HG02852 (cell line): Measurements from ENCODE around the gene DACT2.
"Not testable (repeated sequence)": the region's sequence is repeated elsewhere in the genome, so short reads cannot be mapped to it uniquely, and the experiment has no call there.

Experiments used
- ATAC-seq: cut with Tn5 transposase; IDR thresholded peaks from one replicate; pipeline ENCODE4 v1.9.1; 2021; ENCODE audit warnings: mild to moderate bottlenecking, moderate library complexity; ENCODE audit not compliant: unreplicated experiment

DACT2 gene

DNA sequence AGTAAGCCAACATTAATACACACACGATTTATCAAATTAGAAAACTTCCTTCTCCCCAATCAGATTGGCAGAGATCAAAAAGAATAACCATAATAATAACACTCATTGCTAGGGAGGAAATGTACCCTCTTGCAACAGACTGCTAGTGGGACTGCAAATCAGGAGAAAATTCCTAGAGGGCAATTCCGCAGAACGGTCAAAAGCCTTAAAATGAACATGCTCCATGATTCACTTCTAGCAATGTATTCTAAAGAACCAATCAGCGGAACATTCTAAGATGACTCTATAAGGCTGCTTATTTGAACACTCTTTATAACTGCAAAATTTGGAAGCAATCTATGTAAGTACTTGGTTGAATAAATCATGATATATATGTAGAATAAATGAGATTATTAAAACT is 8.5 kb upstream of the DACT2 start:
- no peak for ATAC-seq

DNA sequence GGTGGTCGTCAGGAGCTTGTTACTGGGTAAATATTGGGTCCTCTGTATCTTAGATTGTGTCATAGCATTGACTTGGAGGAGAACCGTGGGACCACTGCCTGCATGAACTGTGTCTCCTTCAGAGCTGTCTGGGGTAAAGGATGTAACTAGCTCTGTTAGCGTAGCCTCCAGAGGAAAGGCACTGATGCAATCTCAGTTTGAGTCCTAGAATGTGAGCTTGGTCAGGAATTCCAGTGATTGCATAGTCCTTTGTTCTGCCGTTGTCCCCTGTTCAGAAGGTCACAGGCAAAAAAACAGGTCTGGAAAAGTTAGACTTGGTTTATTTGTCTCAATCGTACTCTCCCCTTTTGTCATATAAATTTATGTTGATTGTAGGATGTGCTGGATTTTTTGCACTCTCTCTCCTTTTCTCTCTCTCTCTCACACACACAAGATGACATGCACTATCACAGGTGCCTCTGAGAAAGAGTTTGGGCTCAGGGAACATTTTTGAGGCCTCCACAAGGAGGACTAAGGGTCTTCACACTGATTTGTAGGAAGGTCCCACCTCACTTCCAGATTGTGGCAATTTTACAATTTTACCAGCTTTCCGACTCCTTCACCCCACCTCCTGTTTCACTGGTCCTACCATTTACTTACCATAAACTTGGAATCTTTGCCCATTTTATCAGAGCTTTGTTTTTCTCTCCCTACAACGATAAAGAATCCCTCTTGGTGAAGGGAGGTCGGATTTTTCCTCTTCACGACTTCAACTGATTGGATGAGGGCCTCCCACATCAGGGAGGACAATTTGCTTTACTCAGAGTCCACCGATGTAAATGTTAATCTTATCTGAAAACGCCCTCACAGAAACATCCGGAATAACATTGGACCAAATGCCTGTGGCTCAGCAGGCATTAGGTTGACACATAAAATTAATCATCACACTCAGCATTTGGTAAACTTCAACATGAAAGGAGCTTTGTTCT is 7.0 kb upstream of the DACT2 start:
- ATAC-seq = no peak

DNA sequence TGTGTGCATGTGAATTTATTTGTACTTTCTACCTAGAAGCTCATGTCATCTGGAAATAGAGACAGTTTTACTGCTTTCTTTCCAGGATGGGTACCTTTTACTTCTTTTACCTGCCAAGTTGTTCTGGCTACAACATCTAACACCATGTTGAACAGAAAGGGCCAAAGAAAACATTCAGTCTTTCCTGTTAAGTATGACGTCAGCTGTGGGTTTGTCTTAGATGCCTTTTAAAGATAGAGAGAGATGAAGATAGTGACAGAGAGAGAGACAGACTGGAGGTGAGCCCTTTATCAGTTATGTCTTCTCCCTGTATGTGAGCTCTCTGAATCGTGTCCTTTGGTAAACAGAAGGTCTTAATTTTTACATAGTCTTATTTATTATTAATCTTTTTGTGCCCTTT is 3.4 kb upstream of the DACT2 start:
- no peak for ATAC-seq

DNA sequence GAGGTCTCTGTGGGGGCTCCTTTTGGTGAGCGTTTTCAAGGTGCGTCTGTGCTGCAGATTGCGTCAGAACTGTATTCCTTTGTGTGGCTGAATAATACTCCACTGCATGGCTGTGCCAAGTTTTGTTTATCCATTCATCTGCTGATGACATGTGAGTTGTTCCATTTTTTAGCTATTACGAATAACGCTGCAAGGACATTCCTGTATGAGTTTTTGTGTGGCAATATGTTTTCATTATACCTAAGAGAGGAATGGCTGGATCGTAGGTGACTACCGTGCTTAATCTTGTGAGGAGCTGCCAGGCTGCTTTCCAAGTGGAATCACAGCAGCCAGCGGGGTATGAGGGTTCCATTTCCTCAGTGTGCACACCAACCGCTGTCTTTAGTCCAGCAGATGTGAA is 1.1 kb upstream of the DACT2 start:
- no peak for ATAC-seq

DNA sequence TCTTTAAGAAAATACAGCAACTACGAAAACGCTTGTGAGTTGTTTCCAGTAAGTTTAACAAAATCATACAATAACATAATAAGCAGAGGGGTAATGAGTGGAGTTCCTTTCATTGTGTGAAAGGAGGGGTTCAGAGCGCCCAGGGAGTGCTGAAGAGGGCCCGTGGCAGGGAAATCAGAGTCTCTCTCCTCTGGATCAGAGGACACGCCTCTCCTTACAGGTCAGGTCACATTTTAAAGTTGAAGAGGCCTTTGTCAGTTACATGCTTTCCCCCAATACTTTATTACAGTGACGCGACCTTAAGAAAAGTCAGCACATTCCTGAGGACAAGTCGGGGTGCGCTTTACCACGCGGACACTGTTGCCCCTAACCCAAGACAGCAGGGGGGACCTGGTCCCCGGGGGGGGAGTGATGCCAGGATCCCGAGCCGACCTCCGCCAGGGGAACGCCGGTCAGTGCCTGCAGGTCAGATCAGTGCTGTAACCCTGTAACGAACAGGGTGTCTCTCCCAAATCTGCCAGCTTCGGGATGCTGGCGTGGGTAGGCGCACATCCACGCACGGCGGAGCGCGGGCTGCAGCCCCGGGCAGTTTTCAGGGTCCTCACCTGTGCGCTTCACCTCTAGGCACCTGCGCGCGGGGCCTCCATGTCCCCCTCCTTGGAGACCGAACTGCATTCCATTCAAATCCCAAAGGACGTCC is 848 bp downstream of the DACT2 start:
- ATAC-seq = no peak

DNA sequence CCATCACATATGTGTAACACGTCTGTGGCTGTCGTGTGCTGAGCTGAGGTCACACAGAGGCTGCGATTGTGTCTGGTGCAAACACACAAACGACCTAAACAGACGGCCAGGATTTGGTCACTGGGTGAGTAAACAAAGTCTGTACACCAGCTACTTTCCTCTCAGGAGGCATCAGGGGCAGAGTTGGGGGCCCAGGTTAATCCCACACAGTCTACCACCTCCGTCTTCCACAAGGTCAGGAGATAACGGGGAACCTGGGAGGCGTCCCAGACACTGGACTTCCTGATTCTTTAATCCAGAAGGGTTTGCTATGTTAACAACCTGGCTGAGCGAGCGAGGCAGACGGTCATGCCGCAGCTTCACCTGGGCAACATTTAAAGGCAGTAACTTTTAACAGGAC is 1.5 kb downstream of the DACT2 start:
- ATAC-seq = no peak

DNA sequence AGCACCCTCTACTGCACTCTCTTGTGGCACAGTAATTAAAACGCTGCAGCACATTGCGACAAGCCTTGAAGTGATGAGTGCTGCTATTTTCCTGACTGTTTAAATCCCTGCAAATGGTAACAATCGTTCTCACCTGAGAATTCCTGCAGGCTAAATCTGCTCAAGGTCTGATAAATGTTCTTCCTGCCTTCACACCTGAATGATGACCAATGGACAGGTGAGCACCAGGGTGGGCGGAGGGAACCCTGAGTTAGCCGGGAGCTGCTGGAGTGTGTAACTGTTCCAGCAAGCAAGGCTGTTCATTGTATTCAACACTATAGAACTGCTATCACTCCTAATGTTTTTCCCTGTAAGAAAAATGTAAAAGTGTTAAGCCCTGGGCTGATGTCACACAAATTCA is 4.0 kb downstream of the DACT2 start:
- no peak for ATAC-seq

DNA sequence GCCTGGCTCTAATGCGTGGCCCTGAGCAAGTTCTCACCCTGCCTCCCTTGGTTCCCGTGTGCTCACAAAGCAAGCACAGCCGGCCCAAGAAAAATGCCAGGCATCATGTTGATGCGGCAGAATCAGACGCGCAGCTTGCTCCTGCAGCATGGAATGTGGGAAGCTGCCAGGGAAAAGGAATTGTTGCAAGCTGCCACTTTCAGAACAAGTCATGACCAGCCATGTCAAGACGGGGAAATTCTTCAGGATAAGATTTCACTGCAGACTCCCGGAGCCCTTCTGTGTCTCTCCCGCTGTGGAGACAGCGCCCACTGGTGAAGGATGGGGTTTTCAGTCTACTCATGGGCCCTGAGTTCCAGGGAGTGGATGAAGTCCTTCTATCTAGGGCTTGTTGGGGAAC is 4.6 kb downstream of the DACT2 start:
- no peak for ATAC-seq

DNA sequence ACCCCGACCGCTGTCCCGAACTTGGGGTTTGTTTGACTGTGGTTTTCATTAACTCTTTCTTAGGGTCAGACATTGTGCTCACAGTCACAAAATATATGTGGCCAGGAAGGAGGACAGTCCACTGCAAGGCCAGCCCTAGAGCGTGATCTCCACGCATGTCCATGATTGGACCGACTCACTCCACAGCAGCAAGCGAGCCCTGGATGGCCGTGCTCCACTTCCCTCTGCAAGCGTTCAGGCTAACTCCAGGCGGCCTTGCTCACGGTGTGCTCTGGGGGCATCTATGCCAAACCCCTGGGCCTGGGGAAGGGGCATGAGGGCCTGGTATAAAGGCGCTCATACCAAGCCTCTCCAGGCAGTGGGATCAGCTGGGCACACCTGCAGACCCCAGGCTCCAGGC is 5.6 kb downstream of the DACT2 start:
- no peak for ATAC-seq

DNA sequence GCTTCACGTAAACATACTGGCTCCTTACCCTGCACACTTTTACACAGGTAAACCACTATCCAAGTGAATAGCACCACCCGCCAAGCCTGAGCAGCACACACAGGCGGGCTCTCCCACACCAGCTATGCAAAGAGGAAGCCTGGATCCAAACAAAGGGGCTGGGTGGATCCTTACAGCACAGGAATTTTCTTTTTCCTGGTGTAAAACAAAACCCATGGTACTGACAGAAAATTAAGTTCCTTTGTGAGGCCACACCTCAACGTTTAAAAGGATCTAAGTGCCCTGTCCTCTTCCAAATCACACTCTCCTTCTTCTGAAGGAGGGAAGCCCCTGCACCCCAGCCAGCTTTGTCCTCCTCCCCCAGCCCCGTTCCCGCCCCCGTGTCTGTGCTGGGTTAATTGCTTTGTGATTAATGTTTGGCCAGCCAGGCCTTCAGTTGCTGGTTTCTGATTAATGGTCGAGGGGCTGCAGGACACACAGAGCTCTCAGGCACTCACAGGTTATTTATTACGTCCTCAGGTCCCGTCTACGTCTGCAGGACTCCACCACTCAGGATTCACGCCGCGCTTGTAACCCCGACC is 6.1 kb downstream of the DACT2 start:
- no peak for ATAC-seq

DNA sequence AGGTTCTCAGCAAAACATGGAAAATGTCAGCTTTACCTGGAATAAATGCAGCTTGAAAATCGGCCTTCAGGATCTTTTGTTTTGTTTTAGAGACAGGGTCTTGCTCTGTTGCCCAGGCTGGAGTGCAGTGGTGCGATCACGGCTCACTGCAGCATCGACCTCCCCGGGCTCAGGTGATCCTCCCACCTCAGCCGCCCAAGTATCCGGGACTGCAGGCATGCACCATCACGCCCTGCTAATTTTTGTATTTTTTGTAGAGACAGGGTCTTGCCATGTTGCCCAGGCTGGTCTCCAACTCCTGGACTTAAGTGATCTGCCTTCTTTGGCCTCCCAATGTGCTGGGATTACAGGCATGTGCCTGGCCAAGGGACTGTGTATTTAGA is 7.5 kb downstream of the DACT2 start:
- not testable (repeated sequence) for ATAC-seq

DNA sequence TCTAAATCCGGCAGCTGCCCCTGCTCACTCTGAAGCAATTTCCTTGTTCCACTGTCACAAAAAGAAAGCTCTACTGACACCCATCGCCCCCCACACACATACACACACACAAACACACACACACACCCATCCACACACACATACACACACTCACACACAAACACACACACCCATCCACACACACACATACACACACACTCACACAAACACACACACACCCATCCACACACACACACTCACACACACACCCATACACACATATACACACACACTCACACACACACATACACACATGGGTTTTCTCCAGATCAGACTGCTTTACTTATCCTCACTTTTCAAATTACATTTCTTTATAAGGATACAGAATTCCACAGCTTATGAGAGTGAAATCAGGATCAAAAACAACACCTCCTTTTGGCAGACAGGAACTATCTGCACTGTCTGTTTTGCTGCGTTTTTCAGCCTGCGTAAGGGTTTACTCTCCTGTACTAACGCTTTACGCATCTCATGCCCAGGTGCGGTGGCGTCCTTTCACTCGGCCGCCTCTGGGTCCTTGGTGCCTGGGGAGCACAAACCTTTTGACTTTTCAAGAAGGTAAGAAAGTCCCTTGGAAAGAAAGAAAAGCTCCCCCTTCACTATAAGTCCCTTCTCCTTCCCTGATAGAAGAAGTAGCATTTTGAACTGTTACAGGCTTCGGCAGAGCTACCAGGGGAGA is 8.0 kb downstream of the DACT2 start:
- ATAC-seq = no peak

DNA sequence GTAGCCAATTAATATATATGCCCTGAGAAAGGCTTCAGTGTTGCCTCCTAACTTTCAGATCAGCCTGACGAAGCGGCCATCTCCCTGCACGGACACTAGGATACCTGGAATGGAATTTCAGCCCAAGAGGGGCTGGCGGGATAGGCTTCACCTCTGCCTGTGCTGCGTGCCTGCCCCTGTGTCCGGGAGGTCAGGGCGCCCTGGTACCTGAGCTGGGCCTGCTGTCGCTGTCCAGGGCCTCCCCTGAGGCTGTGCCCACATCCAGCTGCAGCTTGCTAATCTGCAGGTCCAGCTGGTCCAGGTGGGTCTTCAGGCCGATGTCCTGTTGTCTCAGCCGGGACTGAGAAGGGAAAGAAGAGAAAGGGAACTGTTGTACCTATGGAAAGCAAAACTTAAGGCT is 8.6 kb downstream of the DACT2 start:
- no peak for ATAC-seq

DNA sequence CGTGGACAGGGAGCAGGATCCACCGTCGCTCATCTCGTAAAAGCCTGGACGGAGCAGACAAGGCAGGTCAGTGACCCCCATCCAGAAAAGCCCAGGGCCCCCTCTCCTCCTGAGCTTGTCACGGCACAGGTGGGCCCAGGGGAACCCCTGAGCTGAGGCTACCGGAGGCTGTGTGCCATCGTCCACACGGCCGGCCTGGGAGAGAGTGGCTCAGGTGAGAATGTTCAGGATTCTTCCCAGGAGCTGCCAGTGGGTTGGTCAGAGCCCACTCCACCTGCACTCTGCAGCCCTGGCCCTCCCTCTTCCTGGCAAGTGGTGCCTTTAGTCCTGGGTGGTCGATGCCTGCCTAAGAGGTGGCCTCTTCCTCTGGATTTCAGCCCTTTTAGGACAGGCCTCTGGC is 9.2 kb downstream of the DACT2 start:
- ATAC-seq = no peak

DNA sequence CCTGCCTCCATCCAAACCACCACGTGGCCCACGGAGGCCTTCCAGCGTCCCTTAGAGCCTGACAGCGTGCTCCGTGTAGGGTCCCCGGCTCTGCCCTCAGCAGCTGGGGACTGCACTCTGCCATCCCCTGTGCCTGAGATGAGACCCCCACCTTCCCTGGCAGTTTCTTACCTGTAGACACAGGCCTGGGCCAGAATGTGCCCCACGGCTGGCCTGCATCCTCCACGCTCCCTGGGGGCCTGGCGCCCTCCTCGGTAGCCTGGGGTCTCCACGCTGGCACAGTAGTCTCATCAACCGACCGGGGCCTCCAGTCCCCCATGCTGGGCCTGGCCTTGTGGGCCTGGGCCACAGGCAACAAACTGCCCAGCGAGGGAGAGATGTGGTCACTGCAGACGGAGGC is 9.6 kb downstream of the DACT2 start:
- ATAC-seq = no peak

DNA sequence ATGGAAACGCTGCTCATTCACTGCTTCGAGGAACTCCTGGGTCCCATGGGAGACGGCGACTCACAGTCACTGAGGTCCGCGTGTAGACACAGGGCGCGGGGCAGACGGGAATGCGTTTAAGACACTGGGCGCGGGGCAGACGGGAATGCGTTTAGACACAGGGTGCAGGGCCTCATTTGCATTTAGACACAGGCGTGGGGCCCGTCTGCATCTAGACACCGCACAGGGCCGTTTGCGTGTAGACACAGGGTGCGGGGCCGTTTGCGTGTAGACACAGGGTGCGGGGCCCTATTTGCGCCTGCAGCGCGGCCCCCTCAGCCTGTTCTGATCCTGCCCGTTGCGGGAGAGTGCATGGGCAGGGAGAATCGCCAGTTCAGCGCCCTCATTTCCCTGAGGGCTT is 10.4 kb downstream of the DACT2 start:
- ATAC-seq = no peak

DNA sequence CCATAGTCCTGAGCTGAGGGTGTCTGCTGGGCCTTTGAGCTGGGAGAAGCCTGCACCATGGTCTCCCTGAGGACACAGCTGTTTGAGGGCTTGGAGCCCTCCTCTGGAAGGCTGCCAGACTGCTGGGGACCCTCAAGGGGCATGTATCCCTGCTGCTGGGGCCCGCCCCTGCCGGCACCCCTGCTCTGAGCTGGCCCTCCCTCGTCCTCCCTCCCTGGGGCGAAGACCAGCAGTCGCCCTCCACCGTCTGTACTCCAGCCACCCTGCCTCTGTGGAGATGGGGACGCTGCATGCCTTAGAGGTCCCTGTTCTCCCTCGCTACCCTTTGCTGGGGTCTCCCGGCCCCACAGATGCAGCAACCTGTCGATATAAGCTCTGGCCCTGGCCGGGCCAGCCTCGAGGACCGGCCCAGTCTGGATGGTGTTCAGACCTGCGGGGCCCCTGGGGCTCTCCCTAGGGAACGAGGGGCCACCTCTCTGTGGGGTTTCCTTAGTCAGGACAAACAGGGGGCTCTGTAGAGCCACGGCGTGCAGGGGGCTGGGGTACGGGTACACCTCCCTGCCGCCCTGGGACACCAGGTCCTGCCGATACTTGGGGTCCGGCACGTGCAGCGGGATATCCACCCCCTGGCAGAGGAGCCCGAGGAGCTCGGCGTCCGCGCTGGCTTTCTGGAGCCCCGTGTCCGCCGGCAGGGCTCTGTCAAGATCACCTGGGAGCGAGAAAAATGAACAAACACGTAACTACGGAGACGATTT is 11.0 kb downstream of the DACT2 start:
- no peak for ATAC-seq

DNA sequence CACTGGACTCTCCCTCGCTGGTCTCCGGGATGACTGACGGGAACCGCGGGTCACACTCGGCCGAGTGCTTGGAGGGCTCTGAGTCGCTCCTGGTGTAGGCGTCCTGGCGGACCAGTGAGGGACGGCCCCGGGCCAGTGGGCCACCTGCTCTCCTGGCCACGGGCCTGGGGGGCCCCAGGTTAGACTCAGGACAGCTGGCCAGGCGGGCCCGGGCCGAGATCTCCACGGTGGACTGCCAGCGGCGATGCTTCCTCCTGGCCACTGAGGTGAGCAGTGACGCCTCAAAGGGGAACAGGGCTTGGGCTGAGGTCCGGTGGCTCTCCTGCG is 11.9 kb downstream of the DACT2 start:
- no peak for ATAC-seq

DNA sequence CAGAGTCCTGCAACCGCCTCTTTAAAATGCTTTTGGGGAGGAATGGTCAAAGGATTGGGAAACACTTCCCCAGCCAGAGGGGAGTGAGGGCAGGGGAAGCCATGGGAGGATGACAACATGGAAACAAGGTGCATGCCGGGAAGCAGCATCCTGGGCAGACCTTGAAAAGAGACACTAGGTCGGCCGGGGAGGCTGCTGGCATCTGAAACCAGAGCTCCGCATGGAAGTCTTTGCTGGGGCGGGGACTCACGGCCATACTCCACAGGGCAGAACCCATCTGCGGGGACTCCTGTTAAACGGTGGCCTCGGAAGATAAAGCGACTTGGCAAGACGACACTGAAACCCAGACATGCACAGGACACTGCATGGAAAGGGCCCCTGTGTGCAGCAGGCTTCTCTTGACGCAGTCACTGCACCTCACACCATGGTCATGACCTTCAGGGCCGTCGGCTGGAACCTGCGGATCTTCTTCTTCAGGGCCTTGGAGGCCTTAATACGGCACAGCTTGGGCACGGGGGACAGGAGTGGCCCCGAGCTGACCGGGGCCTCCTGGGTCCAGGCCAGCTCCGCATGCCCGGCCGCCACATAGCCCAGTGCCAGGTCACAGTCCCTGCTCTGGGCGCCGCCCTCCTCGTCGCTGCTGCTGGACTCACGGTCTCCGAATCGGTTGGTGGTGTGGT is 12.4 kb downstream of the DACT2 start:
- no peak for ATAC-seq

DNA sequence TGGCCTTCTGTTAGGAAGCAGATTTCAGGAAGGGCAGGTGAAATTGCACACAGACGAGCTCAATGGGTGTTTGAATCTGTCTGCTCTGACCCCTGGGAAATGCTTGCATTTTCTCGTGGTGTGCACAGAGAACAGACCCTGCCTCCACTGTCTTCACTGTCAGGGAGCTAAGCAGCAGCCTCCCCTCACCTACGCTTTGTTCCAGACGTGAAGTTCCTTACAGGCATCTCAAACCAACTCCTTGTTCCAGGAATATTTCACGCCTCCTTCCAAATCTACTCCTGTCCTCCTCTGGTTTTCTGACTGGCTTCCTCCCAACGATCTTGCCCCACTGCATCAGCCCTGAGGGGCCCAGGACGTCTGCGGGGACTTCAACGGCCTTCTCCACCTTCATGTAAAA is 13.7 kb downstream of the DACT2 start:
- no peak for ATAC-seq
